DMS153 treated with DMSO at 0.1 percent for 48 hours (cell line): ENCODE measurements around the gene FBXL5.

ENCODE experiments used
- DNase-seq: peaks from one replicate; lab custom pipeline; 2025; ENCODE audit not compliant: unreplicated experiment; lab: John Stamatoyannopoulos, UW

The FBXL5 gene

DNA sequence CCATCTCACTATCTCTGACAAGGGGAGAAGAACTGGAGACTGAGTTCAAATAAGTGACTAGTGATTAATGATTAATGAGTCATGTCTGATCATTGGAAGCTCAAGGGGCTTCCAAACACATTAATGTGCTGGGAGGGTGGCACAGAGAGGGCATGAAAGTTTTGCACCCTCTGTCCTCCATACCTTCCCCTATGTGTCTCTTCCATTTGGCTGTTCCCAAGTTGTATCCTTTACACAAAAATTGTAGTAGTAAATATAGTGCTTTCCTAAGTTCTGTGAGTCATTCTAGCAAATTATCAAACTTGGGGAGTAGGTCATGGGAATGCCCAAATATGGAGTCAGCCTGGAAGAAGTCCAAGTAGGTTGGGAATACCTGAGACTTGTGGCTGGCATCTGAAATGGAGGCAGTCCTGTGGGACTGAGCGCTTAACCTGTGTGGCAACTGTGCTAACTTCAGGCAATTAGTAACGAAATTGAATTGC, 22.4 kb upstream of the FBXL5 start:
- DNase-seq, result no peak

DNA sequence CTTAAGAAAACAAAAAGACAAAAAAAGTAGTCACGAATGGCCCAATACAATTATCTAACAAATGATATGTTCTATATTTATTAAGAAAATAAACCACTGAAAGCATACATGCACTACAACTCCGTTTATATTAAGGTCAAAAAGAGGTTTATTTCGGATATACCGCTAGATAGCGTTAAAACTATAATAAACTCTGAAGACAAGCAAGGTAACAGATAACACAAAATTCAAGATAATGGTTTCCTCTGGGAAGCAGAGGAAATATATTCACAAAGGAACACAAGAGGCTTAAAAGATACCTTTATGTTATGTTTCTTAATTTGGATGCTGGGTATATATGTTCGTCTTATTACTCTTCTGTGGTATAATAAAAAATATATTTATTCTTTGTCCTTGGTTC, 21.7 kb upstream of the FBXL5 start:
- no peak for DNase-seq

DNA sequence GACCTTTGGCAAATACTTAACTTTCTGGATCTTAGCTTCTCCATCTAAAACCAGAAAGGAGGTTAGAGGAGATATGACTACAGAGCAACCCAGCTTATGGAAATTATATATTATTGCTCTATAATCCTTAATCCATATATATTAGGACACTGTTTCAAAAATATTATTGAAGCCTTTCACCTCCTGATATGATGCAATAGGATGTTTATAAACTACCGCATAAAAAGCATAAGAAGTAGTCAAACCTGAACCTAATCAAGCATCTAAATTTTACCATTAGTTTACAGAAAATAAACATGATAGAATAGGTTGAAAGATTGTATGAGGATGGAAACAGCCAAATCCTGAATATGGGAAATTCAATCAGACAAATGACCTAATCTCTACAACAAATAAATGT, 20.9 kb upstream of the FBXL5 start:
- DNase-seq, result no peak

DNA sequence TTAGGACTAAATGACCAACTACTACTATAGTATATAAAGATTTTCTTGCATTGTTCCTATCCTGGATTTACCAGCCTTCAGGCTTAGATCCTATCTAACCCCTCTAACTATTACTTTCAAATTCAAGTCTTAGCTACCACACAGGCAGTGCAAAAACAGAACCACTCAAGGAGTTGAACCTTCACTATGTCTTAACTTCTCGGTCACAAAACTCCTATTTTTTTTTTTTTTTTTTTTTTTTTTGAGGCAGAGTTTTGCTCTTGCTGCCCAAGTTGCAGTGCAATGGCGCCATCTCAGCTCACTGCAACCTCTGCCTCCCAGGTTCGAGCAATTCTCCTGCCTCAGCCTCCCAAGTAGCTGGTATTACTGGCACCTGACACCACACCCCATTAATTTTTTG, 20.2 kb upstream of the FBXL5 start:
- no peak for DNase-seq

DNA sequence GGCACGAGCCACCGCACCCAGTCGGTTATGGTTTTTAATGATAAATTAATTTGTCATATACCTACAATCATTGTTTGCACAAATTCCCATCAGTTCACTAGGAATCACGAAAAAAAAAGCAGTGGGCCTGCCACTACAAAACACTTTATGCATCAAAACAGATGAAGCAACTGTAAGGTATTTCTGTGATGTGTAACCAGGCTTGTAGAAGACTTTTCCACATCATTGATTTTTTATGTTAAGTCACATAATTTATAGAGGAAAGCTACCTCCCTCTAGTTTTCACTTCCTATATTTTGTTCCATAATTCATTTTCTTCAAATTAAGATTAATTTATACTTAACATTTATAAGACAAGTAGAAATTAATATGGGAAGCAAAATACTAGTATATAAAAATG, 19.8 kb upstream of the FBXL5 start:
- no peak for DNase-seq

DNA sequence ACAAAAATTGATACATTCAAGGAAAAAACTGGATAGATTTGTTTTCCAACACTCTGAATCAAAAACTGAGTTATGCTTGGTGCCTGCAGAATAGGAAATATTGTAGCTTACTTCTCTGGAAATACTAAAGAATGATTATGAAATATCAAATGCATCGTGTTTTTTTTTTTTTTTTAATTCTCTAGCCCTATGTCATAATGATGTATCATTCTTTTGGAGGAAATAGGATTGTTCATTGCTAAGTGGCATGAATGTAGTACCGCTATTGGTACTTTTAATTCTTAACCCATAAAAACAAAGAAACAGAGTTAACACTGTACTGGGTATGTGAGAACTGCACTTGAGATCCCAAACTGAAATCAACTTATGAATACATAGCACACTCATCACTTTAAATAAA, 18.9 kb upstream of the FBXL5 start:
- no peak for DNase-seq

DNA sequence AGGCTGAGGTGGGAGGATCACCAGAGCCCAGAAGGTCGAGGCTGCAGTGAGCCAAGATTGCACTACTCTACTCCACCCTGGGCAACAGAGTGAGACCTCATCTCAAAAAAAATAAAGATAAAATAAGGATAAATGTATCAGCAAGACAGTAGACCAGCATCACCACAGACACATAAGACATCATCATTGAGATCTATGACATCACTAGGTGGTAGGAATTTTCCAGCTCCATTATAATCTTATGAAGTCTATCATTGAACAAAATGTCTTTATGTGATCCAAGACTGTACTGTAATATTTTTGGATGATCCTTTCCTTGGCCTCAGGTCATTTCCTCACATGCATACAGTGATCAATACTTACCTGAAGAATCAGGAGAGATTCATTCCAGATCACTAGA, 18.2 kb upstream of the FBXL5 start:
- DNase-seq, result no peak

DNA sequence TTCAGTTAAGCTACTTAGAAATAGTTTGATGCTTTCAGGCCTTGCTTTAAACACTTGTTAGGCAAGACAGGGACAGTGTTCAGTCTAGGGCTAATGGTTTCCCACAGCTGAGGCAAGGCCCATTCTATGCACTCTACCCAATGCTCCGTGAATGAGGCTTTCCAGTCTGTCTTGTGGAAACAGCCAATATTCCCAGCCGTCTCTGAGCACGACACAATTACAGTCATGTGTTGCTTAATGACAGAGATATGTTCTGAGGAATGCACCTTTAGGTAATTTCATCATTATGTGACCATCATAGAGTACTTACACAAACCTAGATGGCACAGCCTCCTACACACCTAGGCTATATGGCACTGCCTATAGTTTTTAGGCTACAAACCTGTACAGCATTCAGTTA, 16.9 kb upstream of the FBXL5 start:
- no peak for DNase-seq

DNA sequence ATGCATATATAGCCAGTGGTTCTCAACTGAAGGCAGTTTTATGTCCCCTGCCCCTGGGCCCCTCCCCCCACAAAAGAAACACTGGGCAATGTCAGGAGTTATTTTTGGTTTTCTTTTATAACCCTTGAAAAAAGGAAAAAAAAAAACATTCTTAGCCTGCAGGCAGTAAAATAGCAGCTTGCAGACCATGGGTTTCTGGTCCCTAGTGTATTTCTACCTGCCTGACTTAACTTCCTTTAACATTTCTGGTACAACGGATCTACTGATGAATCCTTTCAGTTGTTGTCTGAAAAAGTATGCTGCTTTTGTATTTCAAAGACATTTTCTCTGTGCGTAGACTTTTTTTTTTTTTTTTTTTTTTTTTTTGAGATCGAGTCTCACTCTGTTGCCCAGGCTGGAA, 15.4 kb upstream of the FBXL5 start:
- no peak for DNase-seq

DNA sequence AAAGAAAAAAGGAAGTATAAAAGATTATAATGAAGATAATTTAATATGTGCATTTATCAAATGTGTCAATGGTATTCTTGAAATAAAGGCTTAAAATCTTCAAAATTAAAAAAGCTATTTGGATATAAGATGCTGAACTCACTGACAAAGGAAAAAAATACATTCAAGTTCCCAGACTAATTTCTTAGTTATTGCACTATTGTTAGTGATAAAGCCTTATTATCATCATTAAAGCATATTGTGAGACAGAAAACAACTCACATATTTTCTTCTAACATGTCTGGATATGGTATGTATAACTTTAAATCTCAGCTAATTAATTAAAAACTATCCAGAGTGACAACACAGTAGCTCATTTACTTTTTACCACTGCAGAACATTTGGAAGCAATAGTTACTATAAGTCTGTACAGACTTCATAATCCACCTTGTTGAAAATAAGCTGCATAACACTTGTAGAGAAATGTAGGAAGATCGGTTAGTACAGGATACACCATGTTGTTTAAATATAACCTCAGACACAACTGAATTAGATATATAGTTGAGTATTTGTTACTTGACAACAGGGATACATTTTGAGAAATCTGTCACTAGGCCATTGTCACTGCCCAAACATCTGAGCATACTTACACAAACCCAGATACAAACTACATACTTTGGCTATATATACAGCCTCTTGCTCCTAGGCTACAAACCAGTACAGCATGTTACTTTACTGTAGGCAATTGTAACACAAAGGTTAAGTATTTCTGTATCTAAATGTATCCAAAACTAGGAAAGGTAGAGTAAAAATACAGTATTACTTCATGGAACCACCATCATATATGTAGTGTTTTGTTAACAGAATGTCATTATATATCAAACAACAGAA, 13.6 kb upstream of the FBXL5 start:
- no peak for DNase-seq

DNA sequence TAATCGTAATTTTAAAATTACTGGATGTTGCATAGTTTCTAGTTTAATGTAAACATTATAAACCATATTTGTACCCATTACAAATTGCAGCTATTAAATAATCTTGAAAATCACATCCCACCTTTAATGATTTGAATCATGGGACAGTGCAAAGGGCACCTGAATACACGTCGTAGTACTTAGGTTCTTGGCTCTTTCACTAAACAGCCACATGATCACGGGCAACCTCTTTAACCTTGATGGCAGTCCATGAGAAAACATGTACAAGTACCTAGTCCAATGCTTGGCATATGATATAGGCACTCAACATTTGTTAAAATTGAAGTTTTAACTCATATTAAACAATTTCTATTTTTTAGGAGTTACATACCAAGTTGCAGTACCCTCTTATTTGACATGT, 11.8 kb upstream of the FBXL5 start:
- no peak for DNase-seq

DNA sequence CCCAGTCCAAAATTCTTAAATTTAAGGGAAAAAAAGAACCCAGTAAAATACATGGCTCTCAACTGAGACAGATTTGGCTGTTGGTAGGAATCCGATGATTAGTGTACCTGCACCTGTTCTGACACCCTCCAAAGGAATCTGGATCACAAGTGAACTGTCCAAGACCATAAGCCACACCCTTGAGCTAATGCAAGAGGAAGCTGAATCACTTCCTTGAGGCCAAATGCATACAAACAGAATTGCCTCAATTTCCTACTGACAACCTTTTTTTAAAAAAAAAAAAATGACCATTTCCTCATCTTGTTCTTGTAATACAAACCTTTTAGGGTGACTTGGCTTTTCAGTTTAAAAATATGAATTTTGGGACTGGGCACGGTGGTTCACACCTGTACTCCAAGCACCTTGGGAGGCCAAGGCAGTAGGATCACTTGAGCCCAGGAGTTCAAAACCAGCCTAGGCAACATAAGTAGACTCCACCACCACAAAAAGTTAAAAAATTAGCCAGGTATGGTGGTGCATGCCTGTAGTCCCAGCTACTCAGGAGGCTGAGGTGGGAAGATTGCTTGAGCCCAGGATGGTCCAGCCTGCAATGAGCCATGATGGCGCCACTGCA, 10.7 kb upstream of the FBXL5 start:
- no peak for DNase-seq

DNA sequence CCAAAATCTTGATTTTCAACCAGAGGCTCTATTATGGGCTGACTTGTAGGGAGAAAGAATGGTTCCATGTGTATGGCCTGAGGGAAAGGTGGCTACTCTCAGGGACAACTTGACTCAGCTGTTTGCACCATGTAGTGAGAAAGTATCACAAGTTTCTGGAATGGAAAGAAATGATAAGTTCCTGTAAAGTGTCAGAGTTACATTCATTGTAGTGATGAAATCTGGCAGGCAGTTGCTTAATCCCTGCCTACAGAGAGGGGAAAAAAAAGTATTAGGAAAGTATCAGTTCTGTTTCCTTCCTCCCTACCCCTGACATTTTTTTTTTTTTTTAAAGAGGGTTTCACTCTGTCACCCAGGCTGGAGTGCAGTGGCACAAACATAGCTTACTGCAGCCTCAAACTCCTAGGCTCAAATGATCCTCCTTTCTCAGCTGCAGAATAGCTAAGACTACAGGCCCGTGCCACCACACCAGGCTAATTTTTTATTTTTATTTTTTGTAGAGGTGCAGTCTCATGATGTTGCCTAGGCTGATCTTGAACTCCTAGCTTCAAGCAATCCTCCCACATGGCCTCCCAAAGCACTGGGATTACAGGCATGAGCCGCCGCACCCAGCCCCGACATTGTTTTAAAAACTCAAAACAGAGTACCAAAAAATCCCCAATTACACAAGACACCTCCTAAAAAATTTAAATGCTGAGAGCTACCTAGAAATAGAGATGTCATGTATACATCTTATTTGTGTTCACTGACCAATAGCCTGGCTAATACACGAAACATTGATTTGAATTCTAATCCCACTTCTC, 4.8 kb upstream of the FBXL5 start:
- DNase-seq, result no peak

DNA sequence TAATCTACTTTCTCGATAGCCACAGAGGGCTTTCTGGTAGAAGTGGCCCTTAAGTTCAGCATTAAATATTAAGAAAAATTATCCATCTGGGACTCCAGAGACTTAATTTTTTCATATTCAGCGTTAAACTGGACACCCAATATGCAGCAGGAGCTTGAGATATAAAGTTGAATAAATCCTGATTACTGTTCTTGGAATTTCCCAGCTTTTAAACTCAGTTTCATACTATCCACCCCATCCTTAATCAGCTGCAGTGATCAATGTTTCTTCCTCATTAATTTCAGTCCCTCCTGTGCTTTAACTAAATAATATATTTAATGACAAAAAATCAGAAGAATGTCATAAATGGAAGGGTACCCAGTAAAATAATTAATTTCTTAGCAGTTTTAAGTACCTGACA, 3.6 kb upstream of the FBXL5 start:
- DNase-seq, result no peak

DNA sequence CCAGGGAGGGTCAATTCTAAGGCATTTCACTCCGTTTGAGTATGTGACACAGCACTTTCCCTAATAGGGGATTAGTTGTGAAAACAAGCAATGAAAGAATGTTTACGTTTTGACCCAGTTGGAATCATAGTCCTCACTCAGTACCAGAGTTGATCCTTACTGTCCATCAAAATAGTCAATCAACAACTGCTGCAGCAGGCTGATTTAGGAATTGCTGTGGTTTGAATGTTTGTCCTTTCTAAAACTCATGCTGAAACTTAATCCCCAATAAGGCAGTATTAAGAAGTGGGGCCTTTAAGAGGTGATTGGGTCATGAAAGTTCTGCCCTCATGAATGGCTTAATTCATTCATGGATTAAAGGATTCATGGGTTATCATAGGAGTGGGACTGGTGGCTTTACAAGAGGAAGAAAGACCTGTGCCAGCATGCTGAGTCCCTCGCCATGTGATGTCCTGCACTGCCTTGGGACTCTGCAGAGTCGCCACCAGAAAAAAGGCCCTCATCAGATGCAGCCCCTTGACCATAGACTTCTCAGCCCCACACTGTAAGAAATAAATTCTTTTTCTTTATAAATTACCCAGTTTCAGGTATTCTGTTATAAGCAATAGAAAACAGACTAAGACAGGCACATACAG, 3.1 kb upstream of the FBXL5 start:
- DNase-seq, result no peak

DNA sequence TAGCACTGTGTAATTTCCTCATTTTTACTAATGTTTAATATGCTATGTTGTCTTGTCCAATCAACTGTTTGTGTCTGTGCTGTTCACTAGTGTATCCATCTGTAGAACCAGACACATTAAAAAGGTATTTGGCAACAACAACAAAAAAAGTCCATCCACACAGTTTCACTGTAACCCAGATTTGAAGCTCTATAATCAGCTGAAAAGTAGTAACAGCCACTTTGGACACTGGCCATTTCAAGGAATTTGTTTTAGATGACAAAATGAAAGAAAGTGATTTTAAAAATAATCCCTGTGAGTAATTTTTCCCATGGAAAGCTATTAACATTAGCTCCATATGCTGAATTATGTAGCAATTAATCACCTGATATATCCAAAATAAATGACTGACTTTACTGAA, 2.2 kb upstream of the FBXL5 start:
- DNase-seq, result no peak

DNA sequence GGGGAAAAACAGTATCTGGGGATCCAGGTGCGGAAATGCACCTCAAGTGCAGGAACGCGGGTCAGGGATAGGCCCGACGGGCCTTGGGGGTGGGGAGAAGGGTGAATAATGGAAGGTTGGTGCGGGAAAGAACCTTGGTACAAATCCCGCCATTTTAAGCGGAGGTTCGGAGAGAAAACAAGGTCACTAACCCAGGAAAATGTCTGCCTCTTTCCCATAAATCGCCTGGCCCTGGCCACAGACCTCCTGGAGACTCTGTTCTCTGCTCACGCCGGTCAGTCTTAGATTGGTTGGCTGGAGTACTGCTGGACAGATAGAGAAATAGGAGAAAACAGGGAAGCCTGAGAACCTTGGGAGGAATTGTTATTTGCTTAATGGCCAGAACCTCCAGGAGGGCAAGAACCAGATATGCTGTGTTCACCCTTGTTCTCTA, 897 bp upstream of the FBXL5 start:
- no peak for DNase-seq

DNA sequence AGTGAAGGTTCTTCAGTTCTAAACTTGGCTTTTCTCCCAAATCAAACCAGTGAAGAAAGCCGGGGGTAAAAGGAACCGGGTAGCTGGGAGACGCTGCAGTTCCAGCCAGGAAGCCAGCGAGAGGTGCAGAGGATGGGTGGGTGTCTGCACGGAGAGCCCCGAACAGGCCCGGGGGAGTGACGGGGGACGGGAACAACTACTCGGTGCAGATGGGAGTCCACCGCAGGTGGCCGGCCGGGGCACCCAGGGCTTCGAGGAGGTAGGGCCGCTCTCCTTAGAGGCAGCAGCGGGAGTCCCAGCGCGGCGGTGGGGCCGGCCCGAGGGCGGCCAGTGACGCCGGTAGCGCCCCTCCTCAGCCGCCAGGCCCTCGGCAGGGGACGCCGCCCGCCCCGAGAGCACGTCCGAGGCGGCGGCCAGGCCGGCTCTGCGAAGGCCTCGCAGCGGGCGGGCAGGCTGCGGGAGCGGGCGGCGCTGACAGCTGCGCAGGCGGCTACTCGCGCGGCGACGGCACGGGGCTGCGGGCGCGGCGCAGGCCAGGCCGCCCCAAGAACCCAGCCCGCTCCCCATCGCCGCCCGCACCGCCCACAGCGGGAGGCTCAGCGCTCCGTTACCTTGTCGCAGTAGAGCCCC, 449 bp downstream of the FBXL5 start:
- DNase-seq, result no peak

DNA sequence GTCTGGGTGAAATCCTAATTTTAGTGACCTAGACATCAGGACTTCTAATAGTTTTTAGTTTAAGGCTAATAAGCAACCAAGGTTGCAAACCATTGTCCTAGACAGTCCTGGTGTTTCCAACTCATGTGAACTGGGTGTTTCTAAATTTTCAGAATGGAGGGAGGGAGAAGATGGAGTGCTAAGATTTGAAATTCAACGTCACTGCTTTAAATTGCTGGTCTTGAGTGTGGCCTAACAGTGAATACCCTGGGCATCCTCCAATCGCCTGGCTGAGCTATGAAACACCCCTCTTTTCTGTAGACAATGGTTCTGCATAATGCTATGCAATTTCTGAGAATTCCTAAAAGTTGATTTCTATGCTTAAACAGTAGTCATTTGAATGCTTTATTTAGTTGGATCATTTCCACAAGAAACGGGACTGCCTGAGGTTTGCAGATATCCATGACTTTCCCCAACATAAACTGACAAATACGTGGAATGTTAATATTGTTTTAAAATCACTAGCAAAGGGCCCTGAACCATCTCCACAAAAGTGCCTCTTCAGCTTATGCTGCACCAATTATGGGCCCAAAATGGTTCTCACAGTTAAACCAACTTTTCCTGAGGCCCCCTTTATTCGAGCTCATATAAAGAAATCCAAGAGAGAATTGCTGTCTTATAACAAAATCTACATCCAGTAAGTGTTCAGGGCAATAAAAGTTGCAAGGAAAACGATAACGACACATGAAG, 1.1 kb downstream of the FBXL5 start:
- no peak for DNase-seq

DNA sequence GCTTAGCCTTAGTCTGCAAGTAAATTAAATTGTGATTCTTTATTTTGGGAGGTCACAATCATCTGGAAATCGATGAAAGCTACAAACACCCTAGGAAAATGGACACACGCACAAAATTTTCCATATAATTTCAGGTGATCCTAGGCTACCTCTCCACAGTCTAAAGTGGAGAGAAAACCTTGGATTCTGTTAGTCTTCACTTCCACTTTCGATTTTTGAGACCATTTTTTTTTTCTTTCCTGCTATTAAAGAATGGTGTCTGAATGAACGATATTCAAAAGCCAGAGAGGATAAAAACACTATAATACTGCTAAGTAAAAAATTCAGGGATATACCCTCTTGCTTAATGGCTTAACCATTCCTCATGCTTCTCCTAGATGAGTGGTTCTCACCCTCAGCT, 1.7 kb downstream of the FBXL5 start:
- DNase-seq, result no peak
